ENCODE data around the gene NCAM1. TPM values are rescaled to one million over a fixed set of nuclear protein-coding genes. Genes with fewer than 3 reads are reported as not detected.
A peak's percentile ranks its signal among the peaks of the same experiment; 100 is the strongest.

The NCAM1 gene
- total RNA-seq, 1 experiment from 2014 or later, result 0.33 TPM

DNA sequence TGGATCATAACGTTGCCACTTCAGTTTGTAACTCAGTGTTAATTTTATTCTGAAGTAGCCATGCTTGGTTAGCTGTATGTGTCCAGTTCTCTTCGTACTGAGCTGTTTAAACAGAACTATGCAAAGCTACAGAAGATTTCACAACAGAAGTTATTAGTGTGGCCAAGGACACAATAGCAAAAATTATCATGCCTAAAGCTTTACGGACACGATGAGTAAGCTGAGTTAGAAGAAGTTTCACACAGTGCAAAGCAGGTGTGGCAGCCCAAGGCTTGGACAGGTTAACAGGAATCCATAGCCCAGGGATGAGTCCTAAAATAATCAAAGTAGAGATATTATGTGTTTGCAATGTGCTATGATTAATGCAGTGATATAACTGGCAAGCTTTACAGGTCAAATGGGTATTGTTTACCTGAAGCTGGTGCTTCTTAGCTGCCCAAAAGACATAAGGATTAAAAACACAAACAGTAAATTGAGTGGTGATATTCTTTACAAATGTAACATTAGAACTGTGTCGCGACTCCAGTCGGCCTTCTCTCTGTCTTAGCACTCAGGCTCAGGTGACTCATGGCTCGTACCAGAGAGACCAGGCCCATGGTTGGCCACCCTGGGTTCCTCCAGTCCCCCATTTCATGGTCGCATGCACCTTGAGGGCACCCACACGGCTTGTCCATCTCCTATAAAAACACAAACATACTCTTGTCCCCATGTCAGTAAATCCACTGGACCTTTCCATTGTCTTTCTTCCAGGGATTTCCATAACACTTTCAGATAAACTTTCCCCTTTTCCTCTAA, 35.5 kb upstream of the NCAM1 start:
- no TSS peak for BruUV-seq (replicated peaks)

DNA sequence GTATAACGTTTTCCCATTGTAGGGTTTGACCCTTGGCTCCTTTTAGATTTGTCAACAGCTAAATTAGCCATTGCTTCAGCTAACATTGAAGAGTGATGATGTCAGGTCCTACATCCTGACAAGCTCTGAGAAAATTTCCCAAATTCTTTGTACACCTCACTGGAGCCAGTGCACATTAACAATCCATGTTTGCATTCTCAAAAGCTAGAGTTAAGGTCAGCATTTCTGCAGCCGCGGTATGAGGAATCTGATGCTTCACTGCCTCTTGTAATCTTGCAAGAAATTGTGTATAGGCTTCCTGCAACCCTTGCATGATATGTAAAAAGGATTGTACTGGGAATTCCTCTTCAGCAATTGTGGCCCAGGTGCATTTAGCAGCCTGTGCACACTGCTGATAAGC, 33.1 kb upstream of the NCAM1 start:
- intact Hi-C loops (cut with micrococcal nuclease; ENCODE audit: unreplicated experiment), result no loop called here
- TF ChIP-seq EZH2 (IDR thresholded peaks at IDR 0.05; ENCODE audit: low read depth), result no peak
- TF ChIP-seq, protein P1, sequence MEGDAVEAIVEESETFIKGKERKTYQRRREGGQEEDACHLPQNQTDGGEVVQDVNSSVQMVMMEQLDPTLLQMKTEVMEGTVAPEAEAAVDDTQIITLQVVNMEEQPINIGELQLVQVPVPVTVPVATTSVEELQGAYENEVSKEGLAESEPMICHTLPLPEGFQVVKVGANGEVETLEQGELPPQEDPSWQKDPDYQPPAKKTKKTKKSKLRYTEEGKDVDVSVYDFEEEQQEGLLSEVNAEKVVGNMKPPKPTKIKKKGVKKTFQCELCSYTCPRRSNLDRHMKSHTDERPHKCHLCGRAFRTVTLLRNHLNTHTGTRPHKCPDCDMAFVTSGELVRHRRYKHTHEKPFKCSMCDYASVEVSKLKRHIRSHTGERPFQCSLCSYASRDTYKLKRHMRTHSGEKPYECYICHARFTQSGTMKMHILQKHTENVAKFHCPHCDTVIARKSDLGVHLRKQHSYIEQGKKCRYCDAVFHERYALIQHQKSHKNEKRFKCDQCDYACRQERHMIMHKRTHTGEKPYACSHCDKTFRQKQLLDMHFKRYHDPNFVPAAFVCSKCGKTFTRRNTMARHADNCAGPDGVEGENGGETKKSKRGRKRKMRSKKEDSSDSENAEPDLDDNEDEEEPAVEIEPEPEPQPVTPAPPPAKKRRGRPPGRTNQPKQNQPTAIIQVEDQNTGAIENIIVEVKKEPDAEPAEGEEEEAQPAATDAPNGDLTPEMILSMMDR (conservative IDR thresholded peaks at IDR 0.05), result no peak

More for the DNA sequence above, 35.5 kb upstream of the NCAM1 start:
- H4K20me1 ChIP-seq (ENCODE audit: insufficient read depth), result no peaks in the 10 kb centered on the region
- H3K79me2 ChIP-seq (ENCODE audit: low read depth), result no peaks in the 10 kb centered on the region
- peak overlapping the region; percentile 58 for H3K27ac ChIP-seq
- peaks cover 5% of the 10 kb centered on the region; the same call in 1 of the 2 replicates for H3K27me3 ChIP-seq (ENCODE audit: insufficient read depth, low read depth)
- TF ChIP-seq EZH2 (IDR thresholded peaks at IDR 0.05; ENCODE audit: low read depth), result no peak
- TF ChIP-seq, protein P1 (conservative IDR thresholded peaks at IDR 0.05), result no peak
- H3K4me1 ChIP-seq (replicated peaks; ENCODE audit: insufficient read depth), result peaks cover 12% of the 10 kb centered on the region; the same call in 1 of the 2 replicates
- no peak overlapping the region for H2AFZ ChIP-seq
- intact Hi-C loops (cut with micrococcal nuclease; ENCODE audit: unreplicated experiment), result no loop called here
- H3F3A ChIP-seq (ENCODE audit: insufficient read depth, low read depth), result peaks cover 6% of the 10 kb centered on the region
- POLR2A ChIA-PET (ENCODE audit: unreplicated experiment), result no interaction called here
- H3K4me3 ChIP-seq, result no peak overlapping the region
- DNase-seq, result peak in 1 of 2 experiments; percentile 89
- no peaks in the 10 kb centered on the region for H3K9me3 ChIP-seq (ENCODE audit: insufficient read depth, low read depth)
- peak overlapping the region; percentile 10 for H3K4me2 ChIP-seq
- H3K9me2 ChIP-seq (ENCODE audit: insufficient read depth), result no peaks in the 10 kb centered on the region
- CTCF ChIA-PET, result no interaction called here
- no peaks in the 10 kb centered on the region for H3K36me3 ChIP-seq (ENCODE audit: low read depth)

DNA sequence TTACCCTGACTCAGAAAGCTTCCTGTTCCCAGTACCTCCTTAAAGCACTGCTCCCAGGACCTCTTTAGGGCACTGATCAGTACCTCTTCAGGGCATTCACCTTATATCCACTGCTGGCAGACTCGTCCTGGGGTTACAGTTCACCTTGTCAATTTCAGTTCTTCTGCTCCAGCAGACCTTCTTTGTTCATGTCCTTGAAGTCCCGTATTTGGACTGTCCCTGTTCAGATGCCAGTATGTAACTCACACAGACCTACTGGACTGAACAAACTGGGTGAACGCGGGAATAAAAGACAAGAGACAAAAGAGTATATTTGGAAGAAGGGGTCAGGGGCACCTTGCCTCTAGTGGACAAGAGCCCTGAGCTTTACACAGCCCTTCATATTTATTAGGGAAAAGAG, 31.8 kb upstream of the NCAM1 start:
- no peak for TF ChIP-seq EZH2 (IDR thresholded peaks at IDR 0.05; ENCODE audit: low read depth)
- TF ChIP-seq, protein P1 (conservative IDR thresholded peaks at IDR 0.05), result no peak

More for the DNA sequence above, 33.1 kb upstream of the NCAM1 start:
- peak in 1 of 2 experiments; percentile 80 for DNase-seq
- Histone ChIP-seq H3K4me2 (no peak overlapping the region), H3K9me2 (ENCODE audit: insufficient read depth) (no peaks in the 10 kb centered on the region), H2AFZ (no peak overlapping the region), H4K20me1 (ENCODE audit: insufficient read depth) (no peaks in the 10 kb centered on the region), H3K27me3 (ENCODE audit: insufficient read depth, low read depth) (peaks cover 16% of the 10 kb centered on the region; the same call in 1 of the 2 replicates), H3K79me2 (ENCODE audit: low read depth) (no peaks in the 10 kb centered on the region), H3K27ac (no peak overlapping the region), H3K36me3 (ENCODE audit: low read depth) (no peaks in the 10 kb centered on the region), H3K9me3 (ENCODE audit: insufficient read depth, low read depth) (no peaks in the 10 kb centered on the region), H3K4me3 (no peak overlapping the region), H3K4me1 (replicated peaks; ENCODE audit: insufficient read depth) (peaks cover 12% of the 10 kb centered on the region; the same call in 1 of the 2 replicates), H3F3A (ENCODE audit: insufficient read depth, low read depth) (peaks cover 6% of the 10 kb centered on the region)
- POLR2A ChIA-PET (ENCODE audit: unreplicated experiment), result no interaction called here
- BruUV-seq (replicated peaks), result no TSS peak
- CTCF ChIA-PET, result no interaction called here

More for the DNA sequence above, 31.8 kb upstream of the NCAM1 start:
- Histone ChIP-seq H4K20me1 (ENCODE audit: insufficient read depth) (no peaks in the 10 kb centered on the region), H3K36me3 (ENCODE audit: low read depth) (no peaks in the 10 kb centered on the region), H3K4me1 (replicated peaks; ENCODE audit: insufficient read depth) (peaks cover 12% of the 10 kb centered on the region; the same call in 1 of the 2 replicates), H3K4me2 (no peak overlapping the region), H2AFZ (no peak overlapping the region), H3K9me3 (ENCODE audit: insufficient read depth, low read depth) (no peaks in the 10 kb centered on the region), H3F3A (ENCODE audit: insufficient read depth, low read depth) (peaks cover 6% of the 10 kb centered on the region), H3K27ac (no peak overlapping the region), H3K4me3 (no peak overlapping the region), H3K79me2 (ENCODE audit: low read depth) (no peaks in the 10 kb centered on the region), H3K27me3 (ENCODE audit: insufficient read depth, low read depth) (peaks cover 12% of the 10 kb centered on the region; the same call in 1 of the 2 replicates), H3K9me2 (ENCODE audit: insufficient read depth) (no peaks in the 10 kb centered on the region)
- intact Hi-C loops (cut with micrococcal nuclease; ENCODE audit: unreplicated experiment), result no loop called here
- no TSS peak for BruUV-seq (replicated peaks)
- DNase-seq, result no peak
- CTCF ChIA-PET, result no interaction called here
- POLR2A ChIA-PET (ENCODE audit: unreplicated experiment), result no interaction called here
